ENCODE measurements around the gene NEMF.
"Not testable (repeated sequence)": the region's sequence is repeated elsewhere in the genome, so short reads cannot be mapped to it uniquely, and the experiment has no call there.

The NEMF gene

GRCh38 chr14:49816118-49816517 lies 36.5 kb downstream of the NEMF start:
- not testable (repeated sequence) for DNase-seq (ENCODE audit: low spot score)

- DNase-seq (ENCODE audit: low spot score) = no peak
Measured at GRCh38 chr14:49808780-49809179, 43.8 kb downstream of the NEMF start.

GRCh38 chr14:49796025-49796424 lies 56.6 kb downstream of the NEMF start:
- DNase-seq (ENCODE audit: low spot score) = no peak

- DNase-seq (ENCODE audit: low spot score) = no peak
Measured at GRCh38 chr14:49792618-49793017, 60.0 kb downstream of the NEMF start.

GRCh38 chr14:49786315-49786714 lies 66.3 kb downstream of the NEMF start:
- DNase-seq (ENCODE audit: low spot score) = no peak

GRCh38 chr14:49783394-49784014 lies 69.1 kb downstream of the NEMF start:
- no peak for DNase-seq (ENCODE audit: low spot score)

GRCh38 chr14:49781040-49781439 lies 71.5 kb downstream of the NEMF start:
- not testable (repeated sequence) for DNase-seq (ENCODE audit: low spot score)

GRCh38 chr14:49778421-49778820 lies 74.2 kb downstream of the NEMF start:
- no peak for DNase-seq (ENCODE audit: low spot score)

- no peak for DNase-seq (ENCODE audit: low spot score)
Measured at GRCh38 chr14:49774106-49774505, 78.5 kb downstream of the NEMF start.

- DNase-seq (ENCODE audit: low spot score) = not testable (repeated sequence)
Measured at GRCh38 chr14:49771691-49772090, 80.9 kb downstream of the NEMF start.

- DNase-seq (ENCODE audit: low spot score) = no peak
Measured at GRCh38 chr14:49770212-49770817, 82.3 kb downstream of the NEMF start.

GRCh38 chr14:49769581-49770211 lies 82.9 kb downstream of the NEMF start:
- DNase-seq (ENCODE audit: low spot score) = no peak

- DNase-seq (ENCODE audit: low spot score) = no peak
Measured at GRCh38 chr14:49769171-49769570, 83.4 kb downstream of the NEMF start.

- DNase-seq (ENCODE audit: low spot score) = peak; percentile 63
Measured at GRCh38 chr14:49768301-49769121, 84.1 kb downstream of the NEMF start.

- peak; percentile 92 for DNase-seq (ENCODE audit: low spot score)
Measured at GRCh38 chr14:49767571-49768300, 84.9 kb downstream of the NEMF start, which contains the start of gene KLHDC2. Gene KLHDC2, plus strand, starts transcription at chr14:49768153. Its CDS starts 316 bp downstream, at chr14:49768469.

GRCh38 chr14:49767270-49767570 lies 85.4 kb downstream of the NEMF start:
- DNase-seq (ENCODE audit: low spot score) = no peak

GRCh38 chr14:49766839-49767238 lies 85.7 kb downstream of the NEMF start:
- no peak for DNase-seq (ENCODE audit: low spot score)

GRCh38 chr14:49761839-49762551 lies 90.6 kb downstream of the NEMF start:
- no peak for DNase-seq (ENCODE audit: low spot score)

- no peak for DNase-seq (ENCODE audit: low spot score)
Measured at GRCh38 chr14:49755378-49755777, 97.2 kb downstream of the NEMF start.

- no peak for DNase-seq (ENCODE audit: low spot score)
Measured at GRCh38 chr14:49754570-49755097, 98.0 kb downstream of the NEMF start.

- DNase-seq (ENCODE audit: low spot score) = not testable (repeated sequence)
Measured at GRCh38 chr14:49746476-49746875, 106.1 kb downstream of the NEMF start.

All from ecto neural progenitor cell (in vitro differentiated cells).